Epithelial cell of prostate (primary cell): ENCODE data around the gene TOX2.

Experiments used
- DNase-seq: peaks from one replicate; pipeline ENCODE4 v3.0.0-alpha.2; 2011; ENCODE audit warnings: low read depth, low spot score
- H3K27ac ChIP-seq: fragments of 450-650 bp; 2 replicates; pipeline ENCODE4 v1.5.1; 2017; ENCODE audit warnings: mild to moderate bottlenecking

Gene TOX2

GRCh38 chr20:44014807-44015732 is 100.4 kb downstream of the TOX2 start:
- no peak overlapping the region for H3K27ac ChIP-seq
- no peak for DNase-seq

DNA sequence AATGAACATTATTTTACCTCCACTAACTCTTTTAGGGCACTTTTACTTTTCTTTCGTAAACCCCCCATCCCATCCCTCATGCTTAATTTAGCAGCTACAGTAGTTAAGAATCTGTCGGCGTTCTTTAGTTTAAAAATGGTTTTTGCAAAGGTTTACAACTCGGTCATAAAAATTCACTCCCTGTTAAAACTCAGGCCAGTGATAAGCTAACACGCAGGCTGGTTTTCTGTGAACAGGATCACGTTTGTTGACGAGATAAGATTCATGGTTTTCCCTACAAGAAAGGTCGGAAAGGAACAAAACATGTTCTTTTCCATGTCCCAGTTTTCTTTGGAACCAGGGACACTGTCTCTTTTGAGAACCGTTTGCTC is 101.1 kb downstream of the TOX2 start:
- H3K27ac ChIP-seq = no peak overlapping the region
- DNase-seq = no peak

DNA sequence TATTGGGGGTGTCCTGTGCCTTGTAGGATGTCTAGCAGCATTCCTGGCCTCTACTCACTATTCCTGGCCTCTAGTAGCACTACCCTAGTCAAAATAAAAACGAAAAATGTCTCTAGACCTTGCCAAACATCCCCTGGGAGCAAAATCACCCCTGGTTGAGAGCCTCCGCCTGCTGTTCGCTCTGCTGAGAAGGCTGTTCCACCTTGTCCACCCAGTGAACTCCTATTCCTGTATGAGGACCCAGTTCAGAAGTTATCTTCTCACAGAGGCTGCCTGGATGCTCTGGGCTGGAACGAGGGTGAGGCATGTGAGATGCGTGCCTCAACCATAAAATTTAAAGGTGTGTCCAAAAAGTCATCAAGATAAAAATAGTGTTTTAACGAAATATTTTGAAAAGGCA is 101.9 kb downstream of the TOX2 start:
- no peak for DNase-seq
- H3K27ac ChIP-seq = no peak overlapping the region

DNA sequence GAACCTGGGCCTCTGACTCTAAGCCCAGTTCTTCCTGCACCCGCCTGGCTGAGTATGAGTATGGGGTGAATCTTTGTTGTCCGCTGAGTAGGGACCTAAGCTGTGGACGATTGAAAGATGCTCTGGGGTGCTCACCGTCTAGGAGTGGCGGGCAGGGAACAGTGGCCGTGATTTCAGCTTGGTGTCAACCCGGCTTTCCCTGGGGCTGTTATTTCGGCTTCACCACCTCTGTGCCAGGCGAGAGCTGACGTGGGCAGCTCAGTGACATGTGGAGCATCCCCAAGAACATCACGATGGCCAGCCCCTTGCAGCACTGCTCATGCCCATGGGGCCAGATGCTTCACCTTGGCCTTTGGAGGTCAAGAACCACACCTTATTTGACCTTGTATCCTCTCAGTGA is 102.6 kb downstream of the TOX2 start:
- H3K27ac ChIP-seq = no peak overlapping the region
- no peak for DNase-seq

DNA sequence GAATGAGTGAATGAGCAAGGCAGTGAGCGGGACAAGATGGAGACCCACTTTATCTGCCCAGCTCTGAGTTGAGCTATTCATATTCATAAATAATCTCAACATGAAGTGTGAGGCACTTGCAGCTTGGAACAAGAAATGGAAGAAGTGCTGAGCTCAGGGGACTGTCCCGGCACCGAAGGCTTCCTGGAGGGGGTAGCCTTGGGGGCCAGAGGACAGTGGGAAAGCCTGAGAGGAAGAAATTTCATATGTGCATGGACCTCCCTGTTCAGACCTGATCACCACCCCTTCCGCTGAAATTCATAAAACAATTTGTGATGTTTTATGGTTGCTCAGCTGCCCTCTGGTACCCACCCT is 103.2 kb downstream of the TOX2 start:
- DNase-seq = no peak
- H3K27ac ChIP-seq = no peak overlapping the region

GRCh38 chr20:44018259-44018941 is 103.7 kb downstream of the TOX2 start:
- H3K27ac ChIP-seq = no peak overlapping the region
- peak; percentile 48 for DNase-seq

- no peak for DNase-seq
- H3K27ac ChIP-seq = no peak overlapping the region
These were observed 104.4 kb downstream of the TOX2 start for GRCh38 chr20:44018942-44019637.

DNA sequence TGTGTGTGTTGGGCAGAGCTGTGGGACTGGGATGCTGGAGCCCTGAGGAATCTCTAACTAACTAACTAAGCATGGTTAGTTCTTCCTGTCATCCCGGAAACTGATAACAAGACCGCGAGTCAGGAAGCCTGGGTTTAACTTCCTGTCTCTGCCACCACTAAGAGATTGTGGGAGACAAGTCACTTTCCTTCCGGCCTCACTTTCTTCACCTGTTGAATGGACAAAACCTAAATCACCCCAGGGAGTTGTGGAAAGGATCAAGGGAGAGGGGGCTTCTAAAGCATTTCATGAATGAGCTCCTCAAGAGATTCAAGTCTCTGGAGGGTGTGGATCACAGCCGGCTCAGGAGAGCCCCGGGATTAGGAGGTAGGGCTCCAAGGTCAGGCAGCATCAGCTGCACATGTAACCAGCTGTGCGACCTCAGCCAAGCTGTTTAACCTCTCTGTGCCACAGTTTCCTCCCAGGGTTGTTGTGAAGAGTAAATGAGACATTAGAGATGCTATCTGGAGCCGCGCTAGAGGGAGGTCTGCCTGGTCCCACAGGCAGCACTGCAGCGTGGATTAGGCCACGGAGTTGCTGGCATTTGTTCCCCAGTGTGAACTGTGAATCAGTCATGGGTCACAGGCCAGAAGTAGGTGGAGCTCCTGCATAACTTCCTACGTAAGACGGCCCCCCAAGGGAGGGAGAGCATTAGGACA is 105.1 kb downstream of the TOX2 start:
- no peak for DNase-seq
- no peak overlapping the region for H3K27ac ChIP-seq

GRCh38 chr20:44020406-44021148 is 105.9 kb downstream of the TOX2 start:
- H3K27ac ChIP-seq = no peak overlapping the region

GRCh38 chr20:44021186-44021585 is 106.5 kb downstream of the TOX2 start:
- no peak for DNase-seq
- no peak overlapping the region for H3K27ac ChIP-seq

More at GRCh38 chr20:44020406-44021148, 105.9 kb downstream of the TOX2 start:
- DNase-seq = no peak

DNA sequence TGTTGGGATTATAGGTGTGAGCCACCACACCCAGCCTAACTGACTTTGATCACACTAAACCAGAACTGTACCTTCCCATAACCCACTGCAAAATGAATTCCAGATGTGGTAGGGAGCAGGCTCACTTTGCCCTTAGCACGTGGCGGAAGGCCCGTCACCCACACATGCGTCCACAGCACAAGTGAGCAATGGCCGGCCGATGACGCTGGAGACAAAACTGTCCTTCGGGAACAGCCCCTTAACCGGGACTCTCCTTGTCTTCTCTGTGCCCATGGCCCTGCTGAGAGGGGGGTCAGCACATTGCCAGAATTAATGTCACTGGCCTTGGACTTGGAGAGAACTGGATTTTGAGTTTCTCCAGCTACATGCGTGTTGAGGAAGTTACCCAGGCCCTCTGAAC is 107.2 kb downstream of the TOX2 start:
- no peak overlapping the region for H3K27ac ChIP-seq
- no peak for DNase-seq

DNA sequence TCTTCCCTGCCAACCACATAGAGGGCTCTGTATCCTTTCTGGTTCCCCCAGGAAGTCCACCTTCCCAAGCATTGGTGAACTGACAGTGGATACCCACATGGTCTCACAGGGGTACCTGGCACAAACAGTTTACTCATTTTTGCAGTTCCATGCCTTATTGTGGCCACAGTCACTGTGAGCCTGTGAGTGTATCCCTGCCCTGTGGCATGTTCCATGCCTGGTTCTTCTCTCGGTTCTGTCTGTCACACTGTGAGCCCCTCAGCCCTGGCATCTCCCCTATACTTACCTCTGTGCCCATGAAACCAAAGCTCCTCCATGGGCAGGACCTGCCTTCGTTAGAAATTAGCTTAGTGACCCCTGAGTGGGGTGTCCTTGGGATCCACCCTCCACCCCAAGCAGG is 107.8 kb downstream of the TOX2 start:
- H3K27ac ChIP-seq = no peak overlapping the region
- no peak for DNase-seq

- no peak overlapping the region for H3K27ac ChIP-seq
- DNase-seq = no peak
These were observed 109.1 kb downstream of the TOX2 start for GRCh38 chr20:44023515-44024371.

- H3K27ac ChIP-seq = no peak overlapping the region
- no peak for DNase-seq
These were observed 110.3 kb downstream of the TOX2 start for GRCh38 chr20:44024820-44025580.

DNA sequence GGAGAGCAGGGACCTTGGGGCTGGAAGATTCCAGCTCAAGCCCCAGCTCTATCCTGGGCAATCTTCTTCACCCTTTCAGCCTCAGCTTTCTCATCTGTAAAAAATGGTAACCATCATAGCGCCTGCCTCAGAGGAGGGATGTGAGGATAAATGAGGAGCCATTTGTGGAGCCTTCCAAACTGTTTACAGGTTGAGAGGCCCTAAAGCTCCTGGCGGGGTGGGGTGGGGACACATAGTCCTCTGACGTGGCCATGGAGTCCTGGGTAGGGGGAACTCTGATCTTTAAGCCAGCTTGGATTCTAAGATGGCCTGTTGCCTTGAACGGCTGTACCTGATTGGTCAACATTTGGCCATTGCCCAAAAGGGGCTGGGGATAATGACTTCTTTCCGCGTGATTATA is 111.1 kb downstream of the TOX2 start:
- DNase-seq = no peak
- H3K27ac ChIP-seq = no peak overlapping the region

GRCh38 chr20:44026647-44027342 is 112.1 kb downstream of the TOX2 start:
- no peak overlapping the region for H3K27ac ChIP-seq
- DNase-seq = no peak

- no peak for DNase-seq
These were observed 112.8 kb downstream of the TOX2 start for GRCh38 chr20:44027343-44028002.

More at GRCh38 chr20:44027343-44028002, 112.8 kb downstream of the TOX2 start:
- no peak overlapping the region for H3K27ac ChIP-seq
